GM18511 (cell line): ENCODE measurements around the gene METTL16.

ENCODE experiments used
- ATAC-seq: cut with Tn5 transposase; IDR thresholded peaks from one replicate; pipeline ENCODE4 v1.9.1; 2021; ENCODE audit warnings: mild to moderate bottlenecking, moderate library complexity; ENCODE audit not compliant: unreplicated experiment

Gene METTL16

DNA sequence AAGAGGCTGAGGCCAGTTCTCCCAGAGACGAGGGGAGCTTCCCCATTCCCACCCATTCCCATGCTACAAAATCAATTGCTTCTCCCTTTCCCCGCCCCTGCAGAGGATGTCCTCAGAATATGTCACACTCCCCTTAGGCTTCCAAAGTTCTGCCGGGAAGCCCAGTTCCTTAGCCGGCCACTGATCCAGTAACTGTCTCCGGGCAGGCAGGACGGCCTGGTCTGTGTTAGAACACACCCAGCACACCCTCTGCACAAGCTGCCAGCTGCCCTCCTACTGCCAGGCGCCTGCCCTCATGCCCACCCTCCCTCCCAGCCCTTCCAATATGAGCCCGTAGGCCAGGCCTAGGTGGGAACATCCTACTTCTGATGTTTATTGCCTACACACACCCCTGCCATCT is 143.3 kb downstream of the METTL16 start:
- ATAC-seq, result no peak

DNA sequence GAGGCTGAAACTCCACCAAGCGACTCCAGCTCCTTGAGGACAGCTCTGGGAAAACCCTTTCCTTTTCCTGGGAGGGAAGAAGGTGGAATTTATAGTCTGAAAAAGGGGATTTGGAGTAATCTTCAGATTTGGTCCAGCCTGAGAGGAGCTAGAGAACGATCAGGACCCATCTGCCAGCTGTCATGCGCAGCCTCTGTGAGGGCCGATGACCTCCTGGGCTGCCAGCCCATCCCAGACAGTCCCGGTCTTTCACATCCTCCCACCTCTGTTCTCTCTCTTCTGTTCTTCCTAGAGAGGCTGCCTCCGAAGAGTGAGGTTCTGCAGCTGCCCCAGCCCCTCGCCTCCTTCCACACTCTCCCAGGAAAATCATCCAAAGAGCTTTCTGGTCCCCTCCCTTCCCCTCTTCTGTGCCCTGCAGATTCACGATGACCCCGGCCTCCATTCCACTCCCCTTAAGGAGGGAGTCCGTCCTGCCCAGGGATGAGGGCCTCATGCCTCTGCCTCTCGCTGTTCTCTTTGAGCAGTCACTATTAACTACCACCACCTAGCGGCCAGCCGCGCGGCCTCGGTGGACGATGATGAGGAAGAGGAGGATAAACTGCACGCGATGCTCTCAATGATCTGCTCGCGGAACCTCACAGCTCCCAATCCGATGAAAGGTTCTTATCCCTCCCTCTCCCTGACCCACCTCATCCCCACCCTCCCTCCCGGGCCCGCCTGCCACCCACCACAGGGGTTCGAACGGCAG is 144.8 kb downstream of the METTL16 start:
- no peak for ATAC-seq
